PFSK-1 (cell line): ENCODE measurements around the gene TBX1.

Source experiments
- FOXP2 ChIP-seq: optimal IDR thresholded peaks from 2 replicates; pipeline ENCODE3; 2011; ENCODE audit warnings: borderline replicate concordance, control low read depth, inconsistent platforms; ENCODE audit not compliant: insufficient read depth; ENCODE audit errors: extremely low read length, extremely low read depth
- POLR2AphosphoS5 ChIP-seq: IDR thresholded peaks from 2 replicates; pipeline ENCODE4 v1.6.1; 2012; ENCODE audit warnings: low read depth, mild to moderate bottlenecking, control low read depth, low read length, moderate library complexity
- REST ChIP-seq, 2 experiments: IDR thresholded peaks; 2 replicates each; pipeline versions ENCODE4 v1.6.1 to v1.8.0; 2011 to 2012; ENCODE audit warnings: low read depth in 2 of 2, low read length in 2 of 2, control low read depth in 1 of 2, inconsistent platforms in 1 of 2, mild to moderate bottlenecking in 1 of 2, moderate library complexity in 1 of 2; ENCODE audit not compliant: insufficient read depth in 1 of 2
- TAF1 ChIP-seq: IDR thresholded peaks from 2 replicates; pipeline ENCODE4 v1.6.1; 2012; ENCODE audit warnings: low read length, control low read depth, borderline replicate concordance; ENCODE audit not compliant: insufficient read depth

- TF ChIP-seq POLR2AphosphoS5 (no peak), REST (IDR thresholded peaks at IDR 0.05; ENCODE audit: insufficient read depth in 1 of 2, low read depth in 2 of 2, low read length in 2 of 2) (no peak), TAF1 (no peak), FOXP2 (no peak)
Observed at GRCh38 chr22:19798891-19799293, 38.3 kb downstream of the TBX1 start.
